DOHH2 (cell line): ENCODE data around the gene FXYD1.

Experiments used
- H3F3A ChIP-seq: fragments of 200-600 bp; sonication (generic), shearing (Covaris generic); 2 replicates; pipeline ENCODE4 v1.6.0; 2016; ENCODE audit warnings: antibody characterized with exemption, mild to moderate bottlenecking; ENCODE audit not compliant: control insufficient read depth, insufficient read depth
- H3K27ac ChIP-seq: fragments of 200-600 bp; sonication (generic); 2 replicates; pipeline ENCODE4 v1.5.1; 2014; ENCODE audit warnings: low read depth, mild to moderate bottlenecking, low read length, moderate library complexity
- H3K27me3 ChIP-seq: fragments of 200-600 bp; sonication (generic); 2 replicates; pipeline ENCODE4 v1.6.1; 2014; ENCODE audit warnings: mild to moderate bottlenecking, low read length, mixed read lengths; ENCODE audit not compliant: control insufficient read depth
- H3K36me3 ChIP-seq: fragments of 200-600 bp; sonication (generic); 2 replicates; pipeline ENCODE4 v1.6.1; 2014; ENCODE audit warnings: mild to moderate bottlenecking, low read length, moderate library complexity, mixed read lengths; ENCODE audit not compliant: control insufficient read depth
- H3K4me1 ChIP-seq: fragments of 200-600 bp; sonication (generic); 2 replicates; pipeline ENCODE4 v1.6.1; 2014; ENCODE audit warnings: mild to moderate bottlenecking, low read length, mixed read lengths; ENCODE audit not compliant: control insufficient read depth
- H3K4me2 ChIP-seq: fragments of 200-600 bp; sonication (generic); 2 replicates; pipeline ENCODE4 v1.6.0; 2014; ENCODE audit warnings: mild to moderate bottlenecking, low read length, moderate library complexity
- H3K4me3 ChIP-seq: fragments of 200-600 bp; sonication (generic); 2 replicates; pipeline ENCODE4 v1.5.1; 2014; ENCODE audit warnings: mild to moderate bottlenecking, low read length, mixed read lengths
- H3K79me2 ChIP-seq: fragments of 200-600 bp; sonication (generic); 2 replicates; pipeline ENCODE4 v1.6.1; 2014; ENCODE audit warnings: mild to moderate bottlenecking, low read length, mixed read lengths; ENCODE audit not compliant: control insufficient read depth
- H3K9me2 ChIP-seq: fragments of 200-600 bp; sonication (generic); replicated peaks from 2 replicates; pipeline ENCODE4 v1.6.1; 2014; ENCODE audit warnings: mild to moderate bottlenecking, low read length, mixed read lengths; ENCODE audit not compliant: control insufficient read depth
- H3K9me3 ChIP-seq: fragments of 200-600 bp; sonication (generic); 2 replicates; pipeline ENCODE4 v1.6.1; 2014; ENCODE audit warnings: antibody characterized with exemption, low read length, mixed read lengths; ENCODE audit not compliant: control insufficient read depth, insufficient read depth
- H4K20me1 ChIP-seq: fragments of 200-600 bp; sonication (generic); 2 replicates; pipeline ENCODE4 v1.6.0; 2014; ENCODE audit warnings: low read depth, mild to moderate bottlenecking, antibody characterized with exemption, low read length, moderate library complexity; ENCODE audit not compliant: control insufficient read depth, insufficient read depth
- EZH2phosphoT487 ChIP-seq: fragments of 200-600 bp; sonication (generic); IDR thresholded peaks from 2 replicates; pipeline ENCODE4 v1.6.1; 2017; ENCODE audit warnings: borderline replicate concordance, mild to moderate bottlenecking, antibody characterized with exemption, low read length, moderate library complexity, mixed read lengths
- TF ChIP-seq, protein P1 (sequence below): fragments of 200-600 bp; sonication (generic); IDR thresholded peaks from one replicate; pipeline ENCODE4 v1.5.1; 2014; ENCODE audit warnings: antibody characterized with exemption, mild to moderate bottlenecking, low read depth, low read length; ENCODE audit not compliant: poor library complexity, severe bottlenecking

The FXYD1 gene

DNA sequence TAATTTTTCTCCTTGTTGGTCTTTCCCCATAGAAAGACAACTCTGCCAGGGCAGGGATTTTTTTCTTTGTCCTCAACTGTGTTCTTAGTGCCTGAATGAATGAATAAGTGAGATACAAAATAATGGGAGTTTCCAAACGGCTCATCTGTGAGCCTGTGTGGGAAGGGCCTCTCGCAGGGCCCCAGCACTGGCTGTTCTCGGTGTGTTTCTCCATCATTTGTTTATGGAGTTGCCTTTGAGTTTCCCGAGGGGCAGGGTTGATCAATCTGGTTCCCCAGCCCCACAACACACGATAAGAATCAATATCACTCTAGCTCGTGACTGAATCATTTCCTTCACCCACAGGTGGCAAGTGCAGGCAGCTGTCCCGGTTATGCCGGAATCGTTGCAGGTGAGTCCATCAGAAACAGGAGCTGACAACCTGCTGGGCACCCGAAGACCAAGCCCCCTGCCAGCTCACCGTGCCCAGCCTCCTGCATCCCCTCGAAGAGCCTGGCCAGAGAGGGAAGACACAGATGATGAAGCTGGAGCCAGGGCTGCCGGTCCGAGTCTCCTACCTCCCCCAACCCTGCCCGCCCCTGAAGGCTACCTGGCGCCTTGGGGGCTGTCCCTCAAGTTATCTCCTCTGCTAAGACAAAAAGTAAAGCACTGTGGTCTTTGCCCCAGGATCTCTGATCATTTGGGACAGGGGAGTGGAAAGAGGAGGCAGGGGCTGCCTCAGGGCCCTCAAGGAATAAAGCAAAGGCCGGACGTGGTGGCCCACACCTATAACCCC, 30.8 kb downstream of the FXYD1 start:
- Histone ChIP-seq H3K4me1 (peaks cover 26% of the 10 kb centered on the region), H3F3A (no peaks in the 10 kb centered on the region; the same call in 1 of the 2 replicates), H4K20me1 (no peaks in the 10 kb centered on the region), H3K36me3 (peaks cover 29% of the 10 kb centered on the region), H3K9me2 (no peaks in the 10 kb centered on the region), H3K27me3 (no peaks in the 10 kb centered on the region), H3K9me3 (no peaks in the 10 kb centered on the region), H3K4me2 (no peak overlapping the region), H3K4me3 (no peak overlapping the region), H3K27ac (no peak overlapping the region), H3K79me2 (no peaks in the 10 kb centered on the region)
- no peak for TF ChIP-seq EZH2phosphoT487
- TF ChIP-seq, protein P1, sequence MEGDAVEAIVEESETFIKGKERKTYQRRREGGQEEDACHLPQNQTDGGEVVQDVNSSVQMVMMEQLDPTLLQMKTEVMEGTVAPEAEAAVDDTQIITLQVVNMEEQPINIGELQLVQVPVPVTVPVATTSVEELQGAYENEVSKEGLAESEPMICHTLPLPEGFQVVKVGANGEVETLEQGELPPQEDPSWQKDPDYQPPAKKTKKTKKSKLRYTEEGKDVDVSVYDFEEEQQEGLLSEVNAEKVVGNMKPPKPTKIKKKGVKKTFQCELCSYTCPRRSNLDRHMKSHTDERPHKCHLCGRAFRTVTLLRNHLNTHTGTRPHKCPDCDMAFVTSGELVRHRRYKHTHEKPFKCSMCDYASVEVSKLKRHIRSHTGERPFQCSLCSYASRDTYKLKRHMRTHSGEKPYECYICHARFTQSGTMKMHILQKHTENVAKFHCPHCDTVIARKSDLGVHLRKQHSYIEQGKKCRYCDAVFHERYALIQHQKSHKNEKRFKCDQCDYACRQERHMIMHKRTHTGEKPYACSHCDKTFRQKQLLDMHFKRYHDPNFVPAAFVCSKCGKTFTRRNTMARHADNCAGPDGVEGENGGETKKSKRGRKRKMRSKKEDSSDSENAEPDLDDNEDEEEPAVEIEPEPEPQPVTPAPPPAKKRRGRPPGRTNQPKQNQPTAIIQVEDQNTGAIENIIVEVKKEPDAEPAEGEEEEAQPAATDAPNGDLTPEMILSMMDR, result no peak

DNA sequence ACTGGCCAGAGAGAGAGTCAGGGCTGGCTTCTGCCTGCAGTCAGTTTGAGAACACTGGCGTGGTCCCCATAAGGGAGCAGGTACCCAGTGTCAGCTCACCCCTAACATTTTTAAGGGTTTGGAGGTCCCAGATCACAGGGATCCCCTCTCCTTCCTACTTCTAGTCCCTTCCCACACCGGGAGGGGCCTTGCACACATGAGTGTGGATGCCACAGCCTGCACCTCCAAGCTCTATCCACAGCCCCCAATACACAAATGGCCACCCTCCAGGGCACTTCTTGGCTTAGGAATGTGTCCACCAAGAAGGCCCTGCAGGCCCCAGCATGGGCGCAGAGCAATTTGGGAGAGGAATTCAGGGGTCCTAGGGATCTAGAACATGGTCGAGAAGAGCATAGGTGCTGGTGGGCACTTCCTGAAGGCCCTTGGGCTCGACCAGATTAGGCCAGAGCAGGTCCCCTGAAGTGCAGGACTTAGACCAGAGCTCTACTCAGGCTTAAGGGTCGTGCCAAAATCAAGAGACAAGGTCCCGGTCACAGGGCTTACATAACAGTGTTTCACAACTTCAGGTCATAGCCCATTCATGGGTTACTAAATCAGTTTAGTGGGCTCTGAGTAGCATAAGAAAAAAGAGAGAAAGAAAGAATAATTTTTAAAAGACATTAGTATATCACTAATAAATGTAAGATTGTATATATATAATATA, 31.9 kb downstream of the FXYD1 start:
- H3K27ac ChIP-seq, result no peak overlapping the region
- H3K36me3 ChIP-seq, result peaks cover 28% of the 10 kb centered on the region
- H3K4me1 ChIP-seq, result peaks cover 26% of the 10 kb centered on the region
- H3K4me2 ChIP-seq, result no peak overlapping the region
- no peaks in the 10 kb centered on the region for H3K9me2 ChIP-seq
- H4K20me1 ChIP-seq, result no peaks in the 10 kb centered on the region
- H3K4me3 ChIP-seq, result no peak overlapping the region
- H3K9me3 ChIP-seq, result no peaks in the 10 kb centered on the region
- no peak for TF ChIP-seq EZH2phosphoT487
- TF ChIP-seq, protein P1, result no peak
- no peaks in the 10 kb centered on the region for H3K79me2 ChIP-seq
- H3F3A ChIP-seq, result no peaks in the 10 kb centered on the region; the same call in 1 of the 2 replicates
- no peaks in the 10 kb centered on the region for H3K27me3 ChIP-seq

DNA sequence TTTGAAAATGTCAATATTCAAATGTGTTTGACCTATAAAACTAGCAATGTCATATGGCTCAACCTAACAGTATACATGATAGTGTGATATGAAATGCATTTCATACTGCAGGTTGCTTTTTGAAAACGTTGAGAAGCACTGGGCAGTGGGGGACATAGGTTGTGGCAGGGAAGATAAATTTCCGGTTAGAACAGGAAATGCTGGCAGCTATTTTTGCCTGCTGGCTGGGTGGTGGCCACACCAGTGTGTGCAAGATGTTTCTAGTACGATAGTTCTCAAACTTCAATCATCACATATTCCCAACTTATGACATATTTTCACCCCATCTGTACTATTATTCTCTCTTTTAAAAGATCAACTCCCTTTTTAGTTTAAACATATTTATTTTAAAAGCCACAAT, 33.1 kb downstream of the FXYD1 start:
- H3K27ac ChIP-seq, result no peak overlapping the region
- H3F3A ChIP-seq, result no peaks in the 10 kb centered on the region; the same call in 1 of the 2 replicates
- H3K4me3 ChIP-seq, result peak overlapping the region; percentile 20; the same call in 1 of the 2 replicates
- H3K9me3 ChIP-seq, result no peaks in the 10 kb centered on the region
- H3K9me2 ChIP-seq, result no peaks in the 10 kb centered on the region
- H3K4me1 ChIP-seq, result peaks cover 21% of the 10 kb centered on the region
- peak overlapping the region; percentile 43 for H3K4me2 ChIP-seq
- H3K36me3 ChIP-seq, result peaks cover 17% of the 10 kb centered on the region
- H4K20me1 ChIP-seq, result no peaks in the 10 kb centered on the region
- no peaks in the 10 kb centered on the region for H3K79me2 ChIP-seq
- H3K27me3 ChIP-seq, result no peaks in the 10 kb centered on the region
- TF ChIP-seq EZH2phosphoT487, result no peak
- TF ChIP-seq, protein P1, result no peak
